IMR-90 (cell line): ENCODE results near the gene DDX41.
"Not testable (repeated sequence)": the region's sequence is repeated elsewhere in the genome, so short reads cannot be mapped to it uniquely, and the experiment has no call there.

Experiments
- BHLHE40 ChIP-seq: fragments of 150-350 bp; IDR thresholded peaks from 2 replicates; pipeline ENCODE4 v1.6.1; 2016; ENCODE audit warnings: mild to moderate bottlenecking, low read depth, low read length
- CHD1 ChIP-seq: IDR thresholded peaks from 2 replicates; pipeline ENCODE4 v1.6.1; 2012; ENCODE audit warnings: low read depth, low read length, improper control_type of control experiment
- CTCF ChIP-seq: conservative IDR thresholded peaks from 2 replicates; pipeline ENCODE4 v1.5.1; 2012; ENCODE audit warnings: mild to moderate bottlenecking, low read depth, low read length, improper control_type of control experiment
- MAZ ChIP-seq: IDR thresholded peaks from 2 replicates; pipeline ENCODE4 v1.6.1; 2012; ENCODE audit warnings: low read depth, mild to moderate bottlenecking, low read length, improper control_type of control experiment, moderate library complexity, borderline replicate concordance
- MXI1 ChIP-seq: IDR thresholded peaks from 2 replicates; pipeline ENCODE4 v1.6.1; 2012; ENCODE audit warnings: low read depth, mild to moderate bottlenecking, low read length, moderate library complexity, borderline replicate concordance
- NFE2L2 ChIP-seq: fragments of 150-350 bp; IDR thresholded peaks from 2 replicates; pipeline ENCODE4 v1.6.1; 2016; ENCODE audit warnings: low read depth, mild to moderate bottlenecking, low read length
- POLR2A ChIP-seq: IDR thresholded peaks from 2 replicates; pipeline ENCODE4 v1.6.1; 2012; ENCODE audit warnings: mild to moderate bottlenecking, low read depth, low read length
- RAD21 ChIP-seq: IDR thresholded peaks from 2 replicates; pipeline ENCODE4 v1.6.1; 2012; ENCODE audit warnings: low read length, improper control_type of control experiment
- RCOR1 ChIP-seq: IDR thresholded peaks from 2 replicates; pipeline ENCODE4 v1.6.1; 2012; ENCODE audit warnings: mild to moderate bottlenecking, low read length, improper control_type of control experiment; ENCODE audit not compliant: insufficient replicate concordance
- RFX5 ChIP-seq: IDR thresholded peaks from 2 replicates; pipeline ENCODE4 v1.8.0; 2012; ENCODE audit warnings: low read depth, mild to moderate bottlenecking, low read length, moderate library complexity
- SMC3 ChIP-seq: fragments of 150-350 bp; IDR thresholded peaks from 2 replicates; pipeline ENCODE4 v1.6.1; 2016; ENCODE audit warnings: low read depth, mild to moderate bottlenecking, antibody characterized with exemption, low read length, moderate library complexity
- USF2 ChIP-seq: fragments of 150-350 bp; IDR thresholded peaks from 2 replicates; pipeline ENCODE4 v1.6.1; 2017; ENCODE audit warnings: mild to moderate bottlenecking, antibody characterized with exemption, low read length, low read depth

- not testable (repeated sequence) for TF ChIP-seq CTCF, POLR2A, RFX5, SMC3, NFE2L2, MAZ, MXI1, RAD21, USF2, RCOR1, CHD1, BHLHE40
Measured at GRCh38 chr5:177559446-177559941, 42.7 kb upstream of the DDX41 start.
